Endothelial cell of umbilical vein (primary cell): ENCODE measurements around the gene EFHD1. TPM values are rescaled to one million over a fixed set of nuclear protein-coding genes. Genes with fewer than 3 reads are reported as not detected.

Source experiments
- BruUV-seq: library from RNA; stranded (reverse); fragments of 400-500 nt; replicated peaks from 2 replicates; lab custom pipeline; 2021; lab: Mats Ljungman, UMichigan
- CTCF ChIA-PET: fragments of 300-600, 350-600 bp; sonication (Branson Sonifier 250); formaldehyde crosslinking; loops from one replicate; lab custom pipeline; 2021; ENCODE audit warnings: antibody characterized with exemption, inconsistent platforms; lab: Charles Lee
- POLR2A ChIA-PET: fragments of 300-600, 350-600 bp; sonication (Branson Sonifier 250); formaldehyde crosslinking; loops from one replicate; lab custom pipeline; 2021; ENCODE audit warnings: antibody characterized with exemption, inconsistent platforms; lab: Charles Lee
- DNase-seq: peaks from one replicate; pipeline ENCODE4 v3.0.0-alpha.2; 2011; ENCODE audit warnings: low read depth, low spot score
- FAIRE-seq: peaks from 2 replicates; lab custom pipeline; 2011; peaks lifted over from hg19 to GRCh38; lab: Jason Lieb, UNC
- H2AFZ ChIP-seq: 2 replicates; pipeline ENCODE4 v1.6.0; 2012; ENCODE audit warnings: low read depth, low read length, control low read depth, inconsistent platforms
- H3K27ac ChIP-seq: 2 replicates; pipeline ENCODE4 v1.5.1; 2011; ENCODE audit warnings: low read depth, mild to moderate bottlenecking, control low read depth, low read length, moderate library complexity; ENCODE audit not compliant: insufficient read depth
- H3K27me3 ChIP-seq, 2 experiments: 2 replicates each; pipeline versions ENCODE4 v1.6.0 to v1.6.1; 2011; ENCODE audit warnings: low read length in 2 of 2, mixed read lengths in 1 of 2; ENCODE audit not compliant: control insufficient read depth in 2 of 2, insufficient read depth in 2 of 2
- H3K36me3 ChIP-seq, 2 experiments: 2 replicates in 1 of 2; 3 replicates in 1 of 2; pipeline ENCODE4 v1.5.1; 2011; ENCODE audit warnings: low read length in 2 of 2, mild to moderate bottlenecking in 1 of 2, moderate library complexity in 1 of 2; ENCODE audit not compliant: control insufficient read depth in 2 of 2, insufficient read depth in 2 of 2; ENCODE audit errors: extremely low read depth in 1 of 2
- H3K4me1 ChIP-seq: 3 replicates; pipeline ENCODE4 v1.5.1; 2011; ENCODE audit warnings: mild to moderate bottlenecking, low read length; ENCODE audit not compliant: control insufficient read depth, insufficient read depth; ENCODE audit errors: extremely low read depth
- H3K4me2 ChIP-seq: 2 replicates; pipeline ENCODE4 v1.6.1; 2011; ENCODE audit warnings: low read length, control low read depth, mixed read lengths; ENCODE audit not compliant: insufficient read depth
- H3K4me3 ChIP-seq, 3 experiments: fragments of 200-600 bp in 1 of 3; sonication (generic), shearing (Covaris generic) in 1 of 3; replicated peaks in 1 of 3; 2 replicates each; pipeline ENCODE4 v1.5.1; 2011 to 2016; ENCODE audit warnings: control low read depth in 3 of 3, low read length in 3 of 3, mild to moderate bottlenecking in 2 of 3, inconsistent platforms in 1 of 3, low read depth in 1 of 3, moderate library complexity in 1 of 3; ENCODE audit not compliant: insufficient read depth in 1 of 3
- H3K79me2 ChIP-seq: 2 replicates; pipeline ENCODE4 v1.6.0; 2012; ENCODE audit warnings: low read length, inconsistent platforms; ENCODE audit not compliant: control insufficient read depth, insufficient read depth
- H3K9ac ChIP-seq: replicated peaks from 2 replicates; pipeline ENCODE3; 2011; ENCODE audit warnings: low read length, control low read depth; ENCODE audit not compliant: insufficient read depth; ENCODE audit errors: extremely low read depth
- H3K9me1 ChIP-seq: replicated peaks from 3 replicates; pipeline ENCODE4 v1.6.0; 2011; ENCODE audit warnings: mild to moderate bottlenecking, low read length; ENCODE audit not compliant: control insufficient read depth, insufficient read depth; ENCODE audit errors: extremely low read depth
- H3K9me3 ChIP-seq: replicated peaks from 2 replicates; pipeline ENCODE4 v1.5.1; 2012; ENCODE audit warnings: low read length, inconsistent platforms; ENCODE audit not compliant: control insufficient read depth, insufficient read depth
- H4K20me1 ChIP-seq: replicated peaks from 2 replicates; pipeline ENCODE3; 2011; ENCODE audit warnings: mild to moderate bottlenecking, low read length; ENCODE audit not compliant: control insufficient read depth, insufficient read depth; ENCODE audit errors: extremely low read depth
- FOS ChIP-seq: IDR thresholded peaks from 2 replicates; pipeline ENCODE4 v1.6.1; 2011; ENCODE audit warnings: mild to moderate bottlenecking, low read length, moderate library complexity, borderline replicate concordance; ENCODE audit not compliant: insufficient read depth
- GATA2 ChIP-seq: IDR thresholded peaks from 2 replicates; pipeline ENCODE4 v1.7.0; 2011; ENCODE audit warnings: low read depth, mild to moderate bottlenecking, moderate library complexity, mixed read lengths, low read length; ENCODE audit not compliant: insufficient read length, insufficient read depth
- JUN ChIP-seq: IDR thresholded peaks from 2 replicates; pipeline ENCODE4 v1.6.1; 2011; ENCODE audit warnings: borderline replicate concordance, low read depth; ENCODE audit not compliant: insufficient read length, insufficient read depth
- MYC ChIP-seq: IDR thresholded peaks from one replicate; pipeline ENCODE4 v1.6.1; 2011; ENCODE audit warnings: mild to moderate bottlenecking, low read depth, low read length
- POLR2A ChIP-seq: IDR thresholded peaks from 2 replicates; pipeline ENCODE4 v1.6.1; 2012; ENCODE audit warnings: low read depth, mild to moderate bottlenecking, control low read depth, low read length
- POLR2AphosphoS5 ChIP-seq: IDR thresholded peaks from 2 replicates; pipeline ENCODE4 v1.6.1; 2012; ENCODE audit warnings: low read depth, mild to moderate bottlenecking, control low read depth, low read length, moderate library complexity; ENCODE audit not compliant: insufficient read depth
- dilution Hi-C: fragments of 300-500 bp; cut with MboI; formaldehyde crosslinking; loops from one replicate; pipeline ENCODE4 v1.15.0; 2019; ENCODE audit warnings: low sequenced_read_pairs; ENCODE audit not compliant: extremely low pct_ligation_motif_present
- intact Hi-C: fragments of 100-400 bp; cut with micrococcal nuclease; formaldehyde crosslinking; loops from one replicate; pipeline ENCODE4 v1.10.0; 2022
- polyA plus RNA-seq, 4 experiments: library from polyadenylated mRNA; depleted of rRNA in 3 of 4; stranded (reverse) in 3 of 4; unstranded in 1 of 4; fragments of >200 nt; gene quantifications; 2 replicates each; pipeline versions ENCODE4 v1.2.1 to v1.2.3, GENCODE V29; 2011 to 2012; ENCODE audit warnings: missing spikeins in 1 of 4
- total RNA-seq: library from RNA; stranded (reverse); gene quantifications from 2 replicates; pipeline ENCODE4 v1.2.3, GENCODE V29; 2021
- TF ChIP-seq, protein P1 (sequence below): IDR thresholded peaks from 2 replicates; pipeline ENCODE4 v1.6.1; 2011; ENCODE audit not compliant: insufficient read depth, insufficient read length

The EFHD1 gene
- total and polyA plus RNA-seq, 2 donors (not counting 3 experiments of a cell fraction or from before 2014, with no cell fraction given), result 0.18 TPM; not detected in 1

DNA sequence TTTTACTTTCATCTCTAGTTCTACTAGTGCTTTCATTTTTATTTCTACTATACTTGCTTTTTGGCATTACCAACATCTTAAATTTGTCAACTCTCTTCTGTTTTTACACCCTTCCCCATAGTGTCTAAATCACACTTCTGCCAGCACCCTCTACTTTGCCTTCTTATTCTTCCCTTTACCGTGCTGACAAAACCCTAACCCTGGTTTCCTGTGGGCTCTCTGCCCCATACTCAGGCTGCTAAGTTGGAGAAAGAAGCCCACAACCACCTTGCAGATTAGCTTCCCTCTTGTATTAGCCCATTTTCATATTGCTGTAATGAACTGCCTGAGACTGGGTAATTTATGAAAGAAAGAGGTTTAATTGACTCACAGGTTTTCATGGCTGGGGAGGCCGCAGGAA lies 88.5 kb downstream of the EFHD1 start:
- intact Hi-C loops (no loop called here), dilution Hi-C loops (no loop called here)
- H3K4me3 ChIP-seq, result no peak overlapping the region
- no peaks in the 10 kb centered on the region for H3K9me1 ChIP-seq
- no peak overlapping the region for H3K4me2 ChIP-seq
- peaks cover 74% of the 10 kb centered on the region for H3K79me2 ChIP-seq
- no peaks in the 10 kb centered on the region for H3K4me1 ChIP-seq
- FAIRE-seq (no peak), DNase-seq (no peak)
- no peak overlapping the region for H3K9ac ChIP-seq
- no peaks in the 10 kb centered on the region for H3K9me3 ChIP-seq
- H3K27me3 ChIP-seq, result no peaks in the 10 kb centered on the region
- peaks cover 0 to 6% of the 10 kb centered on the region in 2 experiments for H3K36me3 ChIP-seq
- H4K20me1 ChIP-seq, result no peaks in the 10 kb centered on the region
- TF ChIP-seq POLR2A (no peak), MYC (no peak), FOS (no peak), JUN (no peak), GATA2 (no peak)
- TF ChIP-seq, protein P1, sequence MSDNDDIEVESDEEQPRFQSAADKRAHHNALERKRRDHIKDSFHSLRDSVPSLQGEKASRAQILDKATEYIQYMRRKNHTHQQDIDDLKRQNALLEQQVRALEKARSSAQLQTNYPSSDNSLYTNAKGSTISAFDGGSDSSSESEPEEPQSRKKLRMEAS, result no peak
- no peak overlapping the region for H2AFZ ChIP-seq
- no peak overlapping the region for H3K27ac ChIP-seq
- ChIA-PET POLR2A (no interaction called here), CTCF (no interaction called here)
- no TSS peak for BruUV-seq

DNA sequence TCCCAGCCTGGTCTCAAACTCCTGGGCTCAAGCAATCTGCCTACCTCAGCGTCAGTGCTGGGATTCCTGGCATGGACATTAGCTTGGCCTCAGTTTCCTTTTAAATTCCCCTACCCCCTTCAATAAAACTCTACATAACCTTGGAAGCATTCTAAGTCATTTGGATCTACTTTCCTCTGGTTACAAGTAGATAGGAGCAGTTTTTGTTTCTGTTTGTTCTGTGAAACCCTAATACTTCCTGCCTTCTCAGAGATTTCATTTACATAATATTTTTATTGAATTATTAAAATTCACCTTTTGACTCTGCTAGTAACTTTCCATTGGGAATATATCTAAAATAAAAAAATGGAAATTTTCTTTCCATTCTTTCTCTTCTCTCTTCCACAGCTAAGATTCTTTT lies 89.6 kb downstream of the EFHD1 start:
- dilution Hi-C loops (no loop called here), intact Hi-C loops (no loop called here)
- Histone ChIP-seq H3K4me3 (no peak overlapping the region), H2AFZ (no peak overlapping the region), H3K9me3 (no peaks in the 10 kb centered on the region), H3K27me3 (no peaks in the 10 kb centered on the region), H3K36me3 (peaks cover 0 to 6% of the 10 kb centered on the region in 2 experiments), H3K4me2 (no peak overlapping the region), H3K27ac (no peak overlapping the region), H3K9me1 (no peaks in the 10 kb centered on the region), H4K20me1 (peaks cover under 1% of the 10 kb centered on the region), H3K79me2 (peaks cover 73% of the 10 kb centered on the region), H3K9ac (no peak overlapping the region), H3K4me1 (no peaks in the 10 kb centered on the region)
- DNase-seq (no peak), FAIRE-seq (no peak)
- CTCF ChIA-PET, result interaction anchor here (1.0 kb wide), 1 partner anchor 11 kb away, joined by 3 read pairs; no protein-coding TSS in a partner anchor
- no peak for TF ChIP-seq POLR2A
- TF ChIP-seq POLR2AphosphoS5, result no peak
- TF ChIP-seq, protein P1, result no peak
- POLR2A ChIA-PET, result no interaction called here
- BruUV-seq, result no TSS peak
